Pancreas (tissue), 10 donors: ENCODE data around the gene C3orf49. TPM values are rescaled to one million over a fixed set of nuclear protein-coding genes. Genes with fewer than 3 reads are reported as not detected.

Source experiments
- ATAC-seq, 4 donors: fragments of 200-7000 bp; cut with Tn5 transposase; one replicate each; pipeline versions ENCODE4 v1.8.0 to v1.9.1; 2020; ENCODE audit warnings: mild to moderate bottlenecking in 4 of 4, moderate library complexity in 4 of 4
- DNase-seq, 6 donors: peaks; one replicate each; pipeline ENCODE4 v3.0.0-alpha.2; 2020
- FAIRE-seq: peaks from 2 replicates; lab custom pipeline; 2012; peaks lifted over from hg19 to GRCh38; lab: Jason Lieb, UNC
- H3K27ac ChIP-seq, 4 donors: fragments of 200-600 bp; sonication (generic); 1 replicate in 3 of 4; 2 replicates in 1 of 4; pipeline versions ENCODE4 v1.5.0 to v1.8.0; 2020
- H3K27me3 ChIP-seq, 4 donors: fragments of 200-600 bp; one replicate each; pipeline ENCODE4 v1.8.0; 2021
- H3K36me3 ChIP-seq, 3 donors: fragments of 200-600 bp; sonication (generic) in 1 of 3; one replicate each; pipeline versions ENCODE4 v1.5.0 to v1.8.0; 2020 to 2021
- H3K4me1 ChIP-seq, 3 donors: fragments of 200-600 bp; one replicate each; pipeline ENCODE4 v1.8.0; 2021
- H3K4me3 ChIP-seq, 4 donors: fragments of 200-600 bp; sonication (generic) in 2 of 4; one replicate each; pipeline versions ENCODE4 v1.5.0 to v1.8.0; 2020 to 2021
- H3K9me3 ChIP-seq, 4 donors: fragments of 200-600 bp; one replicate each; pipeline ENCODE4 v1.8.0; 2021
- CTCF ChIP-seq, 4 donors: fragments of 200-600 bp; sonication (generic) in 3 of 4; IDR thresholded peaks; one replicate each; pipeline versions ENCODE4 v1.5.0 to v1.8.0; 2021; ENCODE audit warnings: antibody characterized with exemption in 4 of 4
- WGBS, 2 donors: extraction: QIAGEN DNeasy Blood & Tissue Kit; methylation state at CpG; one replicate each; pipeline ENCODE4 v1.1.7; 2013; 5-methylcytosine and 5-hydroxymethylcytosine counted together
- intact Hi-C, 3 donors: fragments of 100-400 bp; cut with DNase I; formaldehyde crosslinking; loops; one replicate each; pipeline versions ENCODE4 v1.11.1 to v1.14.2; 2022
- polyA plus RNA-seq, 2 donors: library from polyadenylated mRNA; stranded (reverse); fragments of 200-250 nt; gene quantifications; one replicate each; pipeline ENCODE4 v1.2.3, GENCODE V29; 2013
- total RNA-seq, 6 donors: library from RNA; stranded (reverse); fragmentation: NEBNext Ultra II Directional in 4 of 6; extraction: Animal tissue kit (Norgen Biotek cat#: 25700) in 4 of 6; gene quantifications; one replicate each; pipeline versions ENCODE4 v1.2.1 to v1.2.4, GENCODE V29; 2021 to 2023
- donor health status: healthy with polysubstance abuse.
- donor health status: DM: no; HTN: no; CAD: no; lungs with moderate emphysema.
- donor health status: DM: no; HTN: no; CAD: no.
- donor health status: control.
- donor health status: control.
- donor health status: Bipolar disorder and iron deficiency.
- donor health status: DM: yes; HTN: yes; CAD: no.
- donor health status: DM: no; HTN: no; CAD: no.
- donor health status: DM: no; HTN: no; CAD: no.
- donor health status: DM: yes; HTN: yes; CAD: no.

C3orf49 gene
- total and polyA plus RNA-seq, 8 donors, result not detected

GRCh38 chr3:63874769-63875168, 55.7 kb downstream of the C3orf49 start:
- no peak for DNase-seq
- H3K4me3 ChIP-seq, result no peak overlapping the region
- H3K36me3 ChIP-seq, result no peaks in the 10 kb centered on the region
- no peaks in the 10 kb centered on the region for H3K9me3 ChIP-seq
- H3K27ac ChIP-seq, result no peak overlapping the region
- intact Hi-C loops, result no loop called here
- no peak for TF ChIP-seq CTCF (IDR thresholded peaks at IDR 0.05)
- no peaks in the 10 kb centered on the region for H3K27me3 ChIP-seq
- ATAC-seq, result no peak
- peaks cover 11 to 31% (median 20%) of the 10 kb centered on the region in 3 donors for H3K4me1 ChIP-seq
- WGBS, 2 donors, result 70 to 77% methylated on average over 3 of the region's 3 CpGs
- FAIRE-seq, result no peak

GRCh38 chr3:63875510-63875909, 56.4 kb downstream of the C3orf49 start:
- 86 to 89% methylated on average over 2 of the region's 2 CpGs for WGBS, 2 donors
- intact Hi-C loops, result no loop called here
- no peak for FAIRE-seq

GRCh38 chr3:63876260-63876659, 57.2 kb downstream of the C3orf49 start:
- WGBS, 2 donors, result 49 to 50% methylated on average over 3 of the region's 3 CpGs

More at GRCh38 chr3:63875510-63875909, 56.4 kb downstream of the C3orf49 start:
- no peaks in the 10 kb centered on the region for H3K9me3 ChIP-seq
- DNase-seq (no peak), ATAC-seq (no peak)
- no peak overlapping the region for H3K4me3 ChIP-seq
- H3K27ac ChIP-seq, result no peak overlapping the region
- no peaks in the 10 kb centered on the region for H3K36me3 ChIP-seq
- no peaks in the 10 kb centered on the region for H3K27me3 ChIP-seq
- no peak for TF ChIP-seq CTCF (IDR thresholded peaks at IDR 0.05)
- peaks cover 11 to 28% (median 20%) of the 10 kb centered on the region in 3 donors for H3K4me1 ChIP-seq

GRCh38 chr3:63877737-63878393, 58.8 kb downstream of the C3orf49 start:
- Histone ChIP-seq H3K27me3 (no peaks in the 10 kb centered on the region), H3K4me3 (no peak overlapping the region), H3K36me3 (no peaks in the 10 kb centered on the region), H3K4me1 (peaks cover 2 to 16% (median 14%) of the 10 kb centered on the region in 3 donors), H3K27ac (no peak overlapping the region), H3K9me3 (no peaks in the 10 kb centered on the region)
- DNase-seq (no peak), FAIRE-seq (no peak), ATAC-seq (no peak)
- TF ChIP-seq CTCF (IDR thresholded peaks at IDR 0.05), result no peak
- WGBS, 2 donors, result 58 to 69% methylated on average over 3 of the region's 3 CpGs
- intact Hi-C loops, result no loop called here

More at GRCh38 chr3:63876260-63876659, 57.2 kb downstream of the C3orf49 start:
- Histone ChIP-seq H3K27me3 (no peaks in the 10 kb centered on the region), H3K4me3 (no peak overlapping the region), H3K27ac (no peak overlapping the region), H3K4me1 (peaks cover 11 to 28% (median 20%) of the 10 kb centered on the region in 3 donors), H3K9me3 (no peaks in the 10 kb centered on the region), H3K36me3 (no peaks in the 10 kb centered on the region)
- TF ChIP-seq CTCF (IDR thresholded peaks at IDR 0.05), result no peak
- no peak for DNase-seq
- no peak for FAIRE-seq
- intact Hi-C loops, result no loop called here
- no peak for ATAC-seq

GRCh38 chr3:63878394-63879060, 59.4 kb downstream of the C3orf49 start:
- Histone ChIP-seq H3K4me1 (peaks cover 2 to 16% (median 14%) of the 10 kb centered on the region in 3 donors), H3K9me3 (no peaks in the 10 kb centered on the region), H3K27me3 (no peaks in the 10 kb centered on the region), H3K4me3 (no peak overlapping the region), H3K27ac (no peak overlapping the region), H3K36me3 (no peaks in the 10 kb centered on the region)
- FAIRE-seq (no peak), ATAC-seq (peak; percentile 22 to 52 (median 26)), DNase-seq (peak in 1 of 6 donors; percentile 28)
- no peak for TF ChIP-seq CTCF (IDR thresholded peaks at IDR 0.05)
- intact Hi-C loops, result no loop called here
- WGBS, 2 donors, result 62 to 65% methylated on average over 2 of the region's 2 CpGs
